ENCODE measurements around the gene NCAM1.

The NCAM1 gene

DNA sequence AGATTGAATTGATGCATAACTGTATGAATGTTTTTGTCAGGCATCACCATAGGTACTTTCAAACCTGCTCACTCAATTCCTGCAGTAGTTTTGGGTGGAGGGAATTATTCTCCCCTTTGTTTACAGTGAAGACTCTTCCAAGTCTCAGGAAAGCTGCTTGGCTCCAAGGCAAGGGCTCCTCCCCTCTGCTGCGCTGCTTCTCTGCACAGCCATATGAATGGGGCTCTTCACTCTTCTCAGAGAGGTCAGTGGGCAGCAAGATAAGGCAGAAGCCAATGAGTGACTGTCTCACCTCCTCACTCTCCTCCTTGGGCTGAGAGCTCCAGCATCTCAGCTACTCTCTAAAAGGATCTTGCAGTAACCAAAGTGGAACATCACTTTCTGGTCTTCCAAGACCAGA is 187.4 kb downstream of the NCAM1 start:
- no peak overlapping the region for H3K27ac ChIP-seq
- TF ChIP-seq ZFX (IDR thresholded peaks at IDR 0.05; ENCODE audit: borderline replicate concordance) (no peak), CTCF (IDR thresholded peaks at IDR 0.05) (no peak)

DNA sequence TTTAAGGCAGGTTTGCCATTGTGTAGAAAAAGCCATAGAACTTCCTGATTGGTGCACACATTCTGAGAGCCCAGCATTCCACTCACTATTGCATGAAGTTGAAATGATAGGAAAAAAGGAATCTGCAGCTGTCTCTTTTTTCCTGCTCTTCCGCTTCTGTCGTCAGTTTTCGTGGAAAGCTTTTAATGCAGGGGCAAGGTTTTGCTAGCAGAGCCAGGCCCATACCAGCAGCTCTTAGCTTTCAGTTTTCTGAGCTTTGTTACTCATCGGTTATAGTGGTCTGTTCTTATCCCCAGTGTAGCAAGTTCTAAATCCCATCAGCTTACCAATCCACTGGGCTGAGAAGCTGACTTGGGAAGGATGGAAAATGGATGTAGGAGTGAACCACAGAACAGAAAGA is 190.3 kb downstream of the NCAM1 start:
- TF ChIP-seq ZFX (IDR thresholded peaks at IDR 0.05; ENCODE audit: borderline replicate concordance) (no peak), CTCF (IDR thresholded peaks at IDR 0.05) (no peak)
- no peak overlapping the region for H3K27ac ChIP-seq

DNA sequence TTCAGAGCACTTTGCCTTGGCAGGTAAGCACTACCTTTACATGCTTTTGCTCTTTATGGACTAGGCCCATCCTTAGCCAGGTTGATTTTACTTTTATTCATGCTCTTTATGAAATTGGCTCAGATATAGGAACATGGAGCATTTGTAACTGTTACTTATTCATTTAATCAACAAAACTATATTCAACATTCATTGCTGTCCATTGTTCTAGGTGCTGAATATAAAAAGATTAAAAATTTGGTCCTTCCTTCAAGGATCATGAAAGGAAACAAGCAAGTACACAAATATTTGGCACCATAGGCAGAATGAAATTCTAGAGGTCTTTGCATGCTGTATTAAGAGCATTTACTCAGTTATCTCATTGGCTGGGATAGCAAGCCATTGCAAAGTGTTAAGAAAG is 191.3 kb downstream of the NCAM1 start:
- TF ChIP-seq ZFX (IDR thresholded peaks at IDR 0.05; ENCODE audit: borderline replicate concordance) (no peak), CTCF (IDR thresholded peaks at IDR 0.05) (no peak)
- H3K27ac ChIP-seq, result no peak overlapping the region

- no peak for TF ChIP-seq CTCF (IDR thresholded peaks at IDR 0.05)
- TF ChIP-seq ZFX (IDR thresholded peaks at IDR 0.05; ENCODE audit: borderline replicate concordance), result no peak
These were observed 192.6 kb downstream of the NCAM1 start for GRCh38 chr11:113153847-113154246.

GRCh38 chr11:113159988-113160807 is 199.0 kb downstream of the NCAM1 start:
- TF ChIP-seq CTCF (IDR thresholded peaks at IDR 0.05), result no peak
- no peak for TF ChIP-seq ZFX (IDR thresholded peaks at IDR 0.05; ENCODE audit: borderline replicate concordance)
- H3K27ac ChIP-seq, result no peak overlapping the region

More at GRCh38 chr11:113153847-113154246, 192.6 kb downstream of the NCAM1 start:
- no peak overlapping the region for H3K27ac ChIP-seq

DNA sequence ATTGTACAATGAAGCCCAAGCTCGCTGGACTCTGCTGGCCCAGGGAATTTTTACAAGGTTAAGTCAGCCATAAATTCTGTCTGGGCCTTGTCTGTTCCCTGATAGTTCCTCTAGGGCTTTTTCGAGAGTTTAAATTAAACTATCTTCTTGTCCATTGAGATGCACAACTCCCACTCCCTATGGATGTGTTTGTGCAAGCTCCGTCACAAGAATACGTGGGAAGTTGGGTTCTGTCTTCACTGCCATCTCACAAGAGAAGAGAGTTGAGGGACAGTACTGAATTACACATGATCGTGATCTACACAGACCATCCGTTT is 199.5 kb downstream of the NCAM1 start:
- H3K27ac ChIP-seq, result no peak overlapping the region
- no peak for TF ChIP-seq ZFX (IDR thresholded peaks at IDR 0.05; ENCODE audit: borderline replicate concordance)
- TF ChIP-seq CTCF (IDR thresholded peaks at IDR 0.05), result no peak

GRCh38 chr11:113161711-113162591 is 200.7 kb downstream of the NCAM1 start:
- no peak for TF ChIP-seq CTCF (IDR thresholded peaks at IDR 0.05)
- H3K27ac ChIP-seq, result no peak overlapping the region

Data from 22Rv1 (cell line).